Chondrocyte (in vitro differentiated cells): ENCODE measurements around the gene POTEE. TPM values are rescaled to one million over a fixed set of nuclear protein-coding genes. Genes with fewer than 3 reads are reported as not detected.
A peak's percentile ranks its signal among the peaks of the same experiment; 100 is the strongest.
"Not testable (repeated sequence)": the region's sequence is repeated elsewhere in the genome, so short reads cannot be mapped to it uniquely, and the experiment has no call there.

Experiments used
- DNase-seq: peaks from one replicate; pipeline ENCODE4 v3.0.0; 2021; ENCODE audit warnings: mixed read lengths, low spot score
- H3K27ac Mint-ChIP-seq: one replicate; pipeline ENCODE4 v1.8.0; 2021; ENCODE audit warnings: mild to moderate bottlenecking, moderate library complexity, mixed read lengths; ENCODE audit not compliant: unreplicated experiment
- H3K27me3 Mint-ChIP-seq: 2 replicates; pipeline ENCODE4 v1.8.0; 2021; ENCODE audit warnings: low read depth, mixed read lengths
- H3K36me3 Mint-ChIP-seq: 2 replicates; pipeline ENCODE4 v1.8.0; 2021; ENCODE audit warnings: low read depth, mixed read lengths
- H3K4me1 Mint-ChIP-seq: 2 replicates; pipeline ENCODE4 v1.8.0; 2021; ENCODE audit warnings: low read depth, mild to moderate bottlenecking, mixed read lengths
- H3K4me3 Mint-ChIP-seq: one replicate; pipeline ENCODE4 v1.8.0; 2021; ENCODE audit warnings: mild to moderate bottlenecking, moderate library complexity, mixed read lengths; ENCODE audit not compliant: unreplicated experiment
- H3K9me3 Mint-ChIP-seq: 2 replicates; pipeline ENCODE4 v1.8.0; 2021; ENCODE audit warnings: low read depth, mixed read lengths
- long read RNA-seq: library from polyadenylated mRNA; stranded (forward); transcript quantifications from one replicate; pipeline ENCODE4 v2.0.0, GENCODE V29; 2021
- total RNA-seq: library from RNA; stranded (reverse); gene quantifications from 3 replicates; pipeline ENCODE4 v1.2.1, GENCODE V29; 2021
- TF ChIP-seq, protein P1 (sequence below): fragments of 200-600 bp; sonication (generic); IDR thresholded peaks from 2 replicates; pipeline ENCODE4 v1.5.0; 2021; ENCODE audit warnings: antibody characterized with exemption, mild to moderate bottlenecking, moderate library complexity

Gene POTEE
- total RNA-seq = 0.15 to 1.2 TPM (median 0.92 TPM) in 3 replicates
- long read RNA-seq = 0 reads

DNA sequence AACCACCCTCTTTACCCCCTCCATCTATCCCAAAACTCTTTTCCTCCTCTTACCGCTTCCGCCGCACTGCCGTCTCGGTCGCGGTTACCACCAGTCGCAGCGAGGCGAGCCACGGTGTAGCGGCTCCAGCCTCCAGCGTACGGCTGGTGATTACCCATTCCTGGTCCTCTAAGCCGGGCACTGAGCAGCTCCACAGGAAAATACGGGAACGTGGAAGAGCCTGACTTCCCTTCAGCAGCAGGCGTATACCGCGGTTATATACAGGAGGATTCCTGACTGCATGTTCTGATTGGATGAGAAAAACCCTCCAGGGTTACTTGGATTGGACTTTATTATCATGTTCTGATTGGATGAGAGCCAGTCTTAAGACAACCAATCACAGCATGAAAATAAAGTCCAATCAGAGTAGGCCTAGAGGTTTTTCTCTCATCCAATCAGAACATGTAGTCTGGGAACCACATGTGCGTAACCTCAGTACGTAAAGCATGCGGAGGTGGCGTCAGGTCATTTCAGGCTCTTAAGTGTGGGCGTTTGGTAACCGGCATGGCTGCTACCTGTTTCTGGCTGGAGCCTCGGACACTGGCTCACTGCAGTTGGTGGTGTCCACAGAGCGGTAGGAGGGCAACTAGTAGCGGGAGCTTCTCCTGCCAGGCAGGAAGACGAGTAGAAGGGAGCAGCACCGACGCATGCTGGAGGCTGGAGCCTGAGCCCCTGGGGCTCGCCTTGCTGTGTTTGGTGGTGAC is at the start of gene POTEE:
Gene POTEE (plus strand): TSS at position 507 of the 743 bp plus-strand sequence. CDS start 8,867 bp downstream, outside the sequence.
- H3K4me3 Mint-ChIP-seq = peak within 1 kb of the TSS; percentile 58
- not testable (repeated sequence) for H3K36me3 Mint-ChIP-seq, H3K27me3 Mint-ChIP-seq, DNase-seq, H3K27ac Mint-ChIP-seq, H3K4me1 Mint-ChIP-seq, H3K9me3 Mint-ChIP-seq

DNA sequence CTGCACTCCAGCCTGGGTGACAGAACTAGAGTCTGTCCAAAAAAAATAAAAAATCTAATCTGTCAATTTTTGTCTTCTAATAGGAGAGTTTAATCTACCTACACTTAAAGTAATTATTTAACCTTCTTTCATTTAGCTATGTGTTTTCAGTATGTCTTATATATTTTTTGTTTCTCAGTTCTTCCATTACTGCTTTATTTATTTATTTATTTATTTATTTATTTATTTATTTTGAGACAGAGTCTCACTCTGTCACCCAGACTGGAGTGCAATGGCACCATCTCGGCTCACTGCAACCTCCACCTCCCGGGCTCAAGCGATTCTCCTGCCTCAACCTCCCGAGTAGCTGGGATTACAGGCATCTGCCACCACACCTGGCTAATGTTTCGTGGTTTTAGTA is 43.8 kb upstream of the POTEE start:
- not testable (repeated sequence) for H3K4me1 Mint-ChIP-seq, DNase-seq, H3K27ac Mint-ChIP-seq, H3K4me3 Mint-ChIP-seq, H3K9me3 Mint-ChIP-seq, H3K36me3 Mint-ChIP-seq
- peaks cover 15% of the 10 kb centered on the region for H3K27me3 Mint-ChIP-seq

DNA sequence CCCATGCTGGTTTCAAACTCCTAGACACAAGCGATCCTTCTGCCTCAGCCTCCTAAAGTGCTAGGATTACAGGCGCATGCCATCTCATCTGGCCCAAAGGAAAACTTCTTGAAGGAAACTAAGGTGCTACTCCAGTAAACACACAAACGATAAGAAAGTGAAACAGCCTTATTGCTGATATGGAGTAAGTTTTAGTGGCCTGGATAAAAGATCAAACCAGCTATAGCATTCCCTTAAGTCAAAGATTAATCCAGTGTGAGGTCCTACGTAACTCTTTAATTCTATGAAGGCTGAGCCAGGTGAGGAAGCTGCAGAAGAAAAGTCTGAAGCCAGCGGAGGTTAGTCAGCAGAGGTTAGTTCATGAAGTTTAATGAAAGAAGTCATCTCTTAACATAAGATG is 40.8 kb upstream of the POTEE start:
- DNase-seq = no peak
- Mint-ChIP-seq H3K4me1 (no peaks in the 10 kb centered on the region), H3K4me3 (no peak overlapping the region), H3K27me3 (peaks cover 7% of the 10 kb centered on the region), H3K9me3 (no peaks in the 10 kb centered on the region), H3K36me3 (no peaks in the 10 kb centered on the region), H3K27ac (no peak overlapping the region)
- TF ChIP-seq, protein P1, sequence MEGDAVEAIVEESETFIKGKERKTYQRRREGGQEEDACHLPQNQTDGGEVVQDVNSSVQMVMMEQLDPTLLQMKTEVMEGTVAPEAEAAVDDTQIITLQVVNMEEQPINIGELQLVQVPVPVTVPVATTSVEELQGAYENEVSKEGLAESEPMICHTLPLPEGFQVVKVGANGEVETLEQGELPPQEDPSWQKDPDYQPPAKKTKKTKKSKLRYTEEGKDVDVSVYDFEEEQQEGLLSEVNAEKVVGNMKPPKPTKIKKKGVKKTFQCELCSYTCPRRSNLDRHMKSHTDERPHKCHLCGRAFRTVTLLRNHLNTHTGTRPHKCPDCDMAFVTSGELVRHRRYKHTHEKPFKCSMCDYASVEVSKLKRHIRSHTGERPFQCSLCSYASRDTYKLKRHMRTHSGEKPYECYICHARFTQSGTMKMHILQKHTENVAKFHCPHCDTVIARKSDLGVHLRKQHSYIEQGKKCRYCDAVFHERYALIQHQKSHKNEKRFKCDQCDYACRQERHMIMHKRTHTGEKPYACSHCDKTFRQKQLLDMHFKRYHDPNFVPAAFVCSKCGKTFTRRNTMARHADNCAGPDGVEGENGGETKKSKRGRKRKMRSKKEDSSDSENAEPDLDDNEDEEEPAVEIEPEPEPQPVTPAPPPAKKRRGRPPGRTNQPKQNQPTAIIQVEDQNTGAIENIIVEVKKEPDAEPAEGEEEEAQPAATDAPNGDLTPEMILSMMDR = no peak

DNA sequence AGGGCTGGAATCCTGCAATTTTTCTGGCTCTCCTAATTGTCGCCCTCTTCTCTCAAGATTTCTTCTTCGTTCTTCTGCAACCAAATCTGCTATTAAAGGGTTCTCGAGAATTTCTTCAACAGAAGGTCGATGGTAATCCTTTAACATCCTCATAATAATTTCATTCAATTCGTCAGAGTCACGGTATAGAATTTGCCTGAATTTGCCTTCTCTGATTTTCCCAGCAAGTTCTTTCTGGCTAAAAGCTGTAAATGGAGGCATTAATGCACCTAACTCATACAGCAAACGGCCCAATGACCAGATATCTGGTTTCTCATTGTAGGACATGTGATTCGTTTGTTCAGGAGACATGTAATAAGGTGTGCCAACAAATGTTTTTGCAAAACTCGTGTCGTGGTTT is 31.3 kb upstream of the POTEE start:
- not testable (repeated sequence) for H3K4me3 Mint-ChIP-seq, H3K36me3 Mint-ChIP-seq, H3K27ac Mint-ChIP-seq, H3K9me3 Mint-ChIP-seq, DNase-seq, H3K4me1 Mint-ChIP-seq
- peaks cover 28% of the 10 kb centered on the region for H3K27me3 Mint-ChIP-seq

DNA sequence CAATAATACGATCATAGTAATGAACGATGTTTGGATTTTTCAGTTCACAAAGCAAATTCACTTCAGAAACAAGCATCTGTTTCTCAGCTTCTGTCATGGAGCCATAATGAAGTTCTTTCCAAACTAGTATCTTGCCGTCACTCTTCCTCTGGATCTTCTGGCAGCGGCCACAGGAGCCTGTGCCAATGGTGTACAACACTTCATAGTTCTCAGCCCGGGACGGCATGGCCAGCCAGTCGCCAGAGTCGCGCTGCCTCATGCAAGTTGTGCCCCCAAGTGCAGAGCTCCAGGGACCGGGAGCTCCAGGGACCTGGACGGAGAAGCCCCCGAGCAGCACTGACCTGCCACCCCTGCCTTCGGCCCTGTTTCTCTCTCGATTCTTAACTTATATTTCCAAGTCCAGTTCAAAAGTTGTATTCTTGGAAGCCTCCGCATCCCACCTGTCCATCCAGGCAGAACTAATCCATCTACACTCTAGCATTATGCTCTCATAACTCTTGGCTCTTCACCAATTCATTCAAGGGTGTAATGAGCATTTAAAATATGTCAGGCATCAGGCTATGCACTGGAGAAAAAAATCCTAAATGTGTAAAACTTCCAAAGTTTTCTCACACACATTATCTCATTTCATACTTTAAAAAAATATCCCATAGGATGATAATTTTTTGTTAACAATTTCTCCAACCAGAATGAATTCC is 30.5 kb upstream of the POTEE start:
- not testable (repeated sequence) for H3K27ac Mint-ChIP-seq, H3K4me1 Mint-ChIP-seq, H3K36me3 Mint-ChIP-seq, DNase-seq, H3K4me3 Mint-ChIP-seq, H3K9me3 Mint-ChIP-seq
- H3K27me3 Mint-ChIP-seq = peaks cover 27% of the 10 kb centered on the region

DNA sequence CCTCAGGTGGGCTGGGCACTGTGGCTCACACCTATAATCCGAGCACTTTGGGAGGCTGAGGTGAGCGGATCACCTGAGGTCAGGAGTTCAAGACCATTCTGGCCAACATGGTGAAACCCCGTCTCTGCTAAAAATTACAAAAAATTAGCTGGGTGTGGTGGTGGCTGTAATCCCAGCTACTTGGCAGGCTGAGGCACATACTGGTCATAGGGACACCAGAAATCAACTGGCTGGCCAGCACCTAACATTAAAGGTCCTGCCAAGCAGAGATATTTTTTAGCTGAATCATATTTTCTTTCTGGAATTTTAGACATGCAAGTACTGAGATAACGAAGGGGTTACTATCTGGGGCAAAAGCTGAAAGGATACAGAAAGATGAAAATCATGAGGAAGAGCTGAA is 27.9 kb upstream of the POTEE start:
- H3K36me3 Mint-ChIP-seq = not testable (repeated sequence)

DNA sequence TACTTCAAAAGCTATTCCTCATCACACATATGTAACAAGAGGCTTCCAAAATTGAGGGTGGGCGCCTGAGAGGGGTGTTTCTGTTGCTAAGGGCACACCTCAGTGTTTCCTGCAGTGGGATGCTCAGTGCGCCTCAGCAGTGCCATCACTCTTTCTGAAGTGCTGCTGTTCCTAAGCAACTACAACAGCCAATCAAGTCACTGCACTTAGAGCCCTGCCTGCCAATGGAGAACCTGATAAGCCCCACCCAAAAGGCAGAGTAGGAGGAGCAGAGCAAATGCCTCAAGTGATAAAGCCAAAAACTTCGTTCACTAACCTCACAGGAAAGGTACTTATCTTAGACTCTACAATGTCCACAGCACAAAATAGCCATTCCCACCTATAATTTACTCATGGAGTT is 15.9 kb upstream of the POTEE start:
- DNase-seq, H3K9me3 Mint-ChIP-seq, H3K4me3 Mint-ChIP-seq, H3K27ac Mint-ChIP-seq, H3K36me3 Mint-ChIP-seq, H3K4me1 Mint-ChIP-seq: not testable (repeated sequence)
- peaks cover 29% of the 10 kb centered on the region for H3K27me3 Mint-ChIP-seq

More for the DNA sequence above, 27.9 kb upstream of the POTEE start:
- peaks cover 17% of the 10 kb centered on the region for H3K27me3 Mint-ChIP-seq
- H3K4me3 Mint-ChIP-seq, H3K4me1 Mint-ChIP-seq, H3K9me3 Mint-ChIP-seq, H3K27ac Mint-ChIP-seq, DNase-seq: not testable (repeated sequence)

DNA sequence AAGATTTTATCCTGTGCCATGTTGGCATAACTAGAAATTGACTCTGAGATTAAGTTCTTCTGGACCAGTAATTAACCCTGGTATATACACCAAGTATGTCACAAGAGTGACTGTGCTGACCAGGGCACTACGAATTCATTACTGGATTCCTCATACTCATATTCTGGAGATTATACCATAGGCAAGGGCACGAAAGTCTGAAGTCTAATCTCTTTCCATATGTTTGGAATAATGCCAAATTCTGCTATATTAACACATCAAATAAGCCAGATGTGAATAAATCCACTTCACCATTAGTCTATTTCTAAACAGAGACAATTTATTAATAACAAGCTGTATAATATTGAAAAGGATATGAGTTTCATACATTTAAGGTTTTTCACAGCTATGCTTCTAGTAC is 13.2 kb upstream of the POTEE start:
- H3K4me1 Mint-ChIP-seq, H3K4me3 Mint-ChIP-seq, H3K27ac Mint-ChIP-seq, H3K9me3 Mint-ChIP-seq, DNase-seq, H3K36me3 Mint-ChIP-seq: not testable (repeated sequence)
- peaks cover 23% of the 10 kb centered on the region for H3K27me3 Mint-ChIP-seq
